Right lobe of liver (tissue), 4 donors: ENCODE measurements around the gene ATG10.

Experiments
- CTCF ChIP-seq, 4 donors: fragments of 200-600 bp in 3 of 4; fragments of 450-650 bp in 1 of 4; IDR thresholded peaks; one replicate each; pipeline versions ENCODE4 v1.5.1 to v1.8.0; 2016 to 2022; ENCODE audit warnings: antibody characterized with exemption in 4 of 4, mild to moderate bottlenecking in 2 of 4
- POLR2A ChIP-seq: fragments of 450-650 bp; IDR thresholded peaks from one replicate; pipeline ENCODE4 v1.6.1; 2017; ENCODE audit warnings: antibody characterized with exemption, mild to moderate bottlenecking
- donor health status: DM: no; HTN: no; CAD: no.
- donor health status: DM: no; HTN: no; CAD: no.
- donor health status: DM: no; HTN: yes; CAD: no.

GRCh38 chr5:82004511-82004910, 32.7 kb downstream of the ATG10 start:
- no peak for TF ChIP-seq CTCF (IDR thresholded peaks at IDR 0.05)
- TF ChIP-seq POLR2A: no peak
